C4-2B (cell line): ENCODE measurements around the gene TRMT11.

Source experiments
- ZFX ChIP-seq: fragments of 450-650 bp; IDR thresholded peaks from 2 replicates; pipeline ENCODE4 v1.6.1; 2017
- TF ChIP-seq, protein P1 (sequence below): fragments of 450-650 bp; conservative IDR thresholded peaks from 2 replicates; pipeline ENCODE4 v1.5.1; 2017; ENCODE audit warnings: mild to moderate bottlenecking

DNA sequence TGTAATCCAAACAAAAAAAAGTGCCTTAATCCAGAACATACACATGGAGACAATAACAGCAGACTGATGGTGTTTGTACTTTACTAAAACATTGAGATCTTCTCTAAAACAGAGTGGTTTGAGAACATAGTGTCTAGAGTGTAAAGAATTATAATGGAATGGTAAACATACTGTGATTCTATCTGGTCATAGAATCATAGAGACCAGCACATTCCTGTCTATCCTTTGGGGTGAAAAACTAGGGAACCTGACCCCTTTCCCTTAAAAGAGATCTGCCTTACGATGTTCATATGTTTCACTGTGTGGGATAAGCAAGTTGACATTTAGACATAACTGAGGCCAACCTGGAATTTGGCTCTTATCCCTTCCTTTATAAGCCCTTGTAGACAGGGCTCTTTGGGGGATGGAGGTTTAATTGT, 55.7 kb downstream of the TRMT11 start:
- TF ChIP-seq, protein P1, sequence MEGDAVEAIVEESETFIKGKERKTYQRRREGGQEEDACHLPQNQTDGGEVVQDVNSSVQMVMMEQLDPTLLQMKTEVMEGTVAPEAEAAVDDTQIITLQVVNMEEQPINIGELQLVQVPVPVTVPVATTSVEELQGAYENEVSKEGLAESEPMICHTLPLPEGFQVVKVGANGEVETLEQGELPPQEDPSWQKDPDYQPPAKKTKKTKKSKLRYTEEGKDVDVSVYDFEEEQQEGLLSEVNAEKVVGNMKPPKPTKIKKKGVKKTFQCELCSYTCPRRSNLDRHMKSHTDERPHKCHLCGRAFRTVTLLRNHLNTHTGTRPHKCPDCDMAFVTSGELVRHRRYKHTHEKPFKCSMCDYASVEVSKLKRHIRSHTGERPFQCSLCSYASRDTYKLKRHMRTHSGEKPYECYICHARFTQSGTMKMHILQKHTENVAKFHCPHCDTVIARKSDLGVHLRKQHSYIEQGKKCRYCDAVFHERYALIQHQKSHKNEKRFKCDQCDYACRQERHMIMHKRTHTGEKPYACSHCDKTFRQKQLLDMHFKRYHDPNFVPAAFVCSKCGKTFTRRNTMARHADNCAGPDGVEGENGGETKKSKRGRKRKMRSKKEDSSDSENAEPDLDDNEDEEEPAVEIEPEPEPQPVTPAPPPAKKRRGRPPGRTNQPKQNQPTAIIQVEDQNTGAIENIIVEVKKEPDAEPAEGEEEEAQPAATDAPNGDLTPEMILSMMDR, result no peak
- no peak for TF ChIP-seq ZFX
